SK-N-SH treated with all-trans-retinoic acid at 6 μM for 48 hours (cell line): ENCODE measurements around the gene TMEM181.

Experiments used
- ATAC-seq: fragments of 200-7000 bp; cut with Tn5 transposase; 3 replicates; pipeline ENCODE4 v1.9.1; 2020; ENCODE audit warnings: mild to moderate bottlenecking, moderate library complexity
- ARNTL ChIP-seq: fragments of 450-650 bp; formaldehyde crosslinking; IDR thresholded peaks from 2 replicates; pipeline ENCODE4 v1.5.0; 2020; ENCODE audit warnings: low read depth, mild to moderate bottlenecking, moderate library complexity, borderline replicate concordance
- BACH2 ChIP-seq: fragments of 250-450 bp; sonication (Bioruptor Pico); IDR thresholded peaks from 2 replicates; pipeline ENCODE4 v1.9.0; 2021; ENCODE audit warnings: mild to moderate bottlenecking, borderline replicate concordance
- CREB5 ChIP-seq: fragments of 250-450 bp; sonication (Bioruptor Pico); IDR thresholded peaks from 2 replicates; pipeline ENCODE4 v1.5.1; 2020; ENCODE audit warnings: low read depth, mild to moderate bottlenecking, moderate library complexity
- CSDC2 ChIP-seq: fragments of 250-450 bp; sonication (Bioruptor Pico); IDR thresholded peaks from 2 replicates; pipeline ENCODE4 v1.5.0; 2020; ENCODE audit warnings: mild to moderate bottlenecking, moderate library complexity
- CSRNP3 ChIP-seq: fragments of 250-450 bp; sonication (Bioruptor Pico); IDR thresholded peaks from 2 replicates; pipeline ENCODE4 v1.5.1; 2021; ENCODE audit warnings: mild to moderate bottlenecking, moderate library complexity
- ESRRG ChIP-seq: fragments of 250-450 bp; sonication (Bioruptor Pico); IDR thresholded peaks from 2 replicates; pipeline ENCODE4 v1.6.1; 2021; ENCODE audit warnings: mild to moderate bottlenecking
- GLIS3 ChIP-seq: fragments of 250-450 bp; sonication (Bioruptor Pico); IDR thresholded peaks from 2 replicates; pipeline ENCODE4 v1.5.0; 2020; ENCODE audit warnings: mild to moderate bottlenecking, moderate library complexity
- ISL1 ChIP-seq: fragments of 250-450 bp; sonication (Bioruptor Pico); IDR thresholded peaks from 2 replicates; pipeline ENCODE4 v2.1.2; 2022; ENCODE audit warnings: mild to moderate bottlenecking, moderate library complexity
- OSR1 ChIP-seq: fragments of 250-450 bp; sonication (Bioruptor Pico); IDR thresholded peaks from 2 replicates; pipeline ENCODE4 v1.8.0; 2022; ENCODE audit warnings: moderate library complexity, mild to moderate bottlenecking, inconsistent platforms
- PATZ1 ChIP-seq: fragments of 250-450 bp; sonication (Bioruptor Pico); IDR thresholded peaks from 2 replicates; pipeline ENCODE4 v1.8.0; 2020; ENCODE audit warnings: mild to moderate bottlenecking, moderate library complexity, borderline replicate concordance
- PPARA ChIP-seq: fragments of 250-450 bp; sonication (Bioruptor Pico); IDR thresholded peaks from 2 replicates; pipeline ENCODE4 v1.5.0; 2020; ENCODE audit warnings: mild to moderate bottlenecking, borderline replicate concordance
- RARB ChIP-seq: fragments of 250-450 bp; sonication (Bioruptor Pico); IDR thresholded peaks from 2 replicates; pipeline ENCODE4 v1.8.0; 2021; ENCODE audit warnings: mild to moderate bottlenecking, moderate library complexity
- SNAI2 ChIP-seq: fragments of 250-450 bp; sonication (Bioruptor Pico); IDR thresholded peaks from 2 replicates; pipeline ENCODE4 v1.5.0; 2020; ENCODE audit warnings: mild to moderate bottlenecking, moderate library complexity
- TCF4 ChIP-seq: fragments of 250-450 bp; sonication (Bioruptor Pico); IDR thresholded peaks from 2 replicates; pipeline ENCODE4 v1.8.0; 2021; ENCODE audit warnings: mild to moderate bottlenecking, moderate library complexity, borderline replicate concordance
- TOX ChIP-seq: fragments of 250-450 bp; sonication (Bioruptor Pico); IDR thresholded peaks from 2 replicates; pipeline ENCODE4 v1.8.0; 2021; ENCODE audit warnings: mild to moderate bottlenecking, moderate library complexity, borderline replicate concordance
- TSHZ2 ChIP-seq: fragments of 250-450 bp; sonication (Bioruptor Pico); IDR thresholded peaks from 2 replicates; pipeline ENCODE4 v1.5.0; 2020; ENCODE audit warnings: mild to moderate bottlenecking, moderate library complexity
- ZC3H10 ChIP-seq: fragments of 250-450 bp; sonication (Bioruptor Pico); IDR thresholded peaks from 2 replicates; pipeline ENCODE4 v1.5.1; 2021; ENCODE audit warnings: mild to moderate bottlenecking, moderate library complexity
- ZFP3 ChIP-seq: fragments of 250-450 bp; sonication (Bioruptor Pico); IDR thresholded peaks from 2 replicates; pipeline ENCODE4 v1.5.0; 2020; ENCODE audit warnings: mild to moderate bottlenecking, moderate library complexity
- ZFP30 ChIP-seq: fragments of 450-650 bp; formaldehyde crosslinking; IDR thresholded peaks from 2 replicates; pipeline ENCODE4 v1.5.0; 2022; ENCODE audit warnings: mild to moderate bottlenecking, moderate library complexity
- ZNF565 ChIP-seq: fragments of 450-650 bp; formaldehyde crosslinking; conservative IDR thresholded peaks from 2 replicates; pipeline ENCODE4 v1.5.0; 2020; ENCODE audit warnings: low read depth, mild to moderate bottlenecking, moderate library complexity
- ZNF70 ChIP-seq: fragments of 450-650 bp; formaldehyde crosslinking; IDR thresholded peaks from 2 replicates; pipeline ENCODE4 v1.5.0; 2020; ENCODE audit warnings: mild to moderate bottlenecking, moderate library complexity
- ZNF8 ChIP-seq: fragments of 450-650 bp; formaldehyde crosslinking; IDR thresholded peaks from 2 replicates; pipeline ENCODE4 v1.5.0; 2020; ENCODE audit warnings: mild to moderate bottlenecking, moderate library complexity
- TF ChIP-seq, protein P1 (sequence below): fragments of 250-450 bp; sonication (Bioruptor Pico); IDR thresholded peaks from 2 replicates; pipeline ENCODE4 v1.8.0; 2021; ENCODE audit warnings: low read depth, mild to moderate bottlenecking, moderate library complexity, borderline replicate concordance

The TMEM181 gene

DNA sequence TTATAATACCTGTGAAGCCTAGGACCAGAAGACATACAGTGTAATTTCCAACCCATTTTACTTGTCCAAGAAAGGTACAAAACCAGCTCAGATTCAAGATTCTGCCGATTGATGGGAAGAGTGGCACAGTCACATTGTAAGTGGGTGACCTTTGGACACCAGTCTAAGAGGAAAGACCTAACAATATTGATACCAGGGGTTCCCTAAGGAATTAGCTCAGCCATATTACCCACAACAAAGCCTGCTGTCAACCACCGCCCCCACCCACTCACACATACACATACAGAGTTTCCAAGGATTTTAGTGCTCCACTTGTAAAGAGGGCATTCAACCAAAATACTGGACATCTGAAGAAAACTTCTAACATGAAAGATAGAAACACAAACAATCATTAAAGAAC is 27.9 kb upstream of the TMEM181 start (continued):
- TF ChIP-seq ISL1 (CRISPR knock-in tag) (no peak), PATZ1 (CRISPR knock-in tag) (no peak)
- TF ChIP-seq, all 23 proteins: peak for 0

DNA sequence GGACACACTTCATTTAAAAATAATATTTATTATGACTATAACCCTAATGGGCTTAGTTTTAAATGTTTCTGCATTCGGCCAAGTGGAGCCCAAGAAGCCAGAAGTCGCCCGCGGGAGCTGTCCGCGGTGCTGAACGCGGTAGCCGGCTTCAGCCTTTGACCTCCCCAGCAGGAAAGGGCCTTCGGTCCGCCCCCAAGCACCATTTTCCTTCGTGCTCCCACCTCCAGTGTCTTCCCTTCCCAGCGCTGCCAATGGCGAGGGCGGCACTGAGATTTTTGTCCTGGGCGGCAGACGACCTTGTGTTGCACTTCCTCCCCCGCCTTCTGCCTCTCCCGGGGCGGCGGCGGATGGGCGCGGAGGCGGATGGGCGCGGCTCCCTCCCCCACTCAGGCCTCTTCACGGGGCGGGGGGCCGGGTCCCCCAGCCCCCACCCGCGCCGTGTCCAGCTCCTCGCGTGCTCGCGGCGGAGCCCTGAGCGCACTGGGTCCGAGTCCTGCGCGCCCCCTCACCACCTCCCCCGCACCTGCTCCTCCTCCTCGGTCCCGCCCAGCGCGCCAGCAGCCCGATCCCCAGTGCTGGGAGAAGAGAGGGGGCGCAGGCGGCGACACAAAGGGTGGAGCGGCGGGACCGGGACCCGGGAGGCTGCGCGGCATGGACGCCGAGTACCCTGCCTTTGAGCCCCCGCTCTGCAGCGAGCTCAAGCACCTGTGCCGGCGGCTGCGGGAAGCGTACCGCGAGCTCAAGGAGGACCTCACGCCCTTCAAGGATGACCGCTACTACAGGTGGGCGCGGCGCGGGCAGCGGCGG is 23.6 kb upstream of the TMEM181 start:
- peak; percentile 86 for ATAC-seq

More for the DNA sequence above, 23.6 kb upstream of the TMEM181 start:
- TF ChIP-seq ISL1 (CRISPR knock-in tag) (peak; percentile 22; the same call in 1 of the 2 replicates), BACH2 (CRISPR knock-in tag) (no peak), ZC3H10 (CRISPR knock-in tag) (no peak), TOX (CRISPR knock-in tag) (no peak), CSDC2 (0 out of 2 replicates have a peak, but pooled peaks have one; percentile 72), ZNF8 (0 out of 2 replicates have a peak, but pooled peaks have one; percentile 13), OSR1 (CRISPR knock-in tag) (no peak), TCF4 (CRISPR knock-in tag) (no peak), PPARA (no peak), PATZ1 (CRISPR knock-in tag) (no peak), GLIS3 (CRISPR knock-in tag) (no peak), RARB (CRISPR knock-in tag) (no peak), ZNF70 (peak; percentile 53; the same call in 1 of the 2 replicates), SNAI2 (CRISPR knock-in tag) (peak; percentile 78), ARNTL (CRISPR knock-in tag) (no peak), ZFP3 (CRISPR knock-in tag) (peak; percentile 71), CREB5 (no peak), ESRRG (CRISPR knock-in tag) (no peak), ZNF565 (no peak), CSRNP3 (no peak), TSHZ2 (CRISPR knock-in tag) (no peak), ZFP30 (no peak)
- TF ChIP-seq, protein P1, sequence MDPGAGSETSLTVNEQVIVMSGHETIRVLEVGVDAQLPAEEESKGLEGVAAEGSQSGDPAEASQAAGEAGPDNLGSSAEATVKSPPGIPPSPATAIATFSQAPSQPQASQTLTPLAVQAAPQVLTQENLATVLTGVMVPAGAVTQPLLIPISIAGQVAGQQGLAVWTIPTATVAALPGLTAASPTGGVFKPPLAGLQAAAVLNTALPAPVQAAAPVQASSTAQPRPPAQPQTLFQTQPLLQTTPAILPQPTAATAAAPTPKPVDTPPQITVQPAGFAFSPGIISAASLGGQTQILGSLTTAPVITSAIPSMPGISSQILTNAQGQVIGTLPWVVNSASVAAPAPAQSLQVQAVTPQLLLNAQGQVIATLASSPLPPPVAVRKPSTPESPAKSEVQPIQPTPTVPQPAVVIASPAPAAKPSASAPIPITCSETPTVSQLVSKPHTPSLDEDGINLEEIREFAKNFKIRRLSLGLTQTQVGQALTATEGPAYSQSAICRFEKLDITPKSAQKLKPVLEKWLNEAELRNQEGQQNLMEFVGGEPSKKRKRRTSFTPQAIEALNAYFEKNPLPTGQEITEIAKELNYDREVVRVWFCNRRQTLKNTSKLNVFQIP (CRISPR knock-in tag), result no peak
